HG03196 (cell line): ENCODE data around the gene B3GALT6.
"Not testable (repeated sequence)": the region's sequence is repeated elsewhere in the genome, so short reads cannot be mapped to it uniquely, and the experiment has no call there.

ENCODE experiments used
- ATAC-seq: cut with Tn5 transposase; IDR thresholded peaks from one replicate; pipeline ENCODE4 v1.9.1; 2021; ENCODE audit not compliant: unreplicated experiment

B3GALT6 gene

GRCh38 chr1:1242461-1243265 is 10.6 kb downstream of the B3GALT6 start:
- ATAC-seq: no peak

DNA sequence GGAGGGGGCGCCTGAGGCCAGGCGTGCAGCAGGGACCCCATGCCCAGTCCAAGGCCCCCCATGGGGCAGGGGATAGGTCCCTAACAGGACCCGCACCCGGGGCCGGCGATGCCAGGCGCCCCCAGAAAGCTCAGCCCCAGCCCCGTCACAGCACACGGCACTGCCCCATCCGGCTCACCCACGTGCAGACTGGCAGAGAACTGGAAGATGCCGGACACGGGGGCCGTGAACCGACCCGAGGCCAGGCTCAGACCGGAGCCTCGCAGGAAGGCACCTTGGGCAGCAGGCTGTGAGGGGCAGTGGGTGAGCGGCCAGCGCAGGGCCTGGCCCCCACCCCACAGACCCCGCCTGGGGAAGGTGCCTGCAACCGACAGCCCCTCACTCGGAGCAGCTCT is 11.2 kb downstream of the B3GALT6 start:
- ATAC-seq: no peak

DNA sequence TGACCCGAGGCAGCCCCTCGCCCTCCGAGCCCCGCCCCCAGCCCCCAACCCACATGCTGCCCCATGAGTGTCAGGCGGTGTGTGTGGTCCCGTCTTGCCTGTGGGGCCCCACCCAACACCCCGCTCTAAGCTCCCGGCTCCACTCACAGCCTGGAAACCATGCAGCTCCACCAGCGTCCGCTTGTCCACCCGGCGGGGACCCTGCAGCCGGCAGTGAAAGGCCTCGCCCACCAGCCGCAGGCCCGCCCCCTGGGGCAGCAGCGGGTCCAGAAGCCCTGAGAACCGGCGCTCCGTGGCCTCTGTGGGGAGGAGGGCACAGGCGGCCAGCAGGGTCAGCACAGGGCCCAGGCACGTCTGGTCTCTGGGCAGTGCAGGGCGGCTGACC is 11.8 kb downstream of the B3GALT6 start:
- ATAC-seq: no peak

DNA sequence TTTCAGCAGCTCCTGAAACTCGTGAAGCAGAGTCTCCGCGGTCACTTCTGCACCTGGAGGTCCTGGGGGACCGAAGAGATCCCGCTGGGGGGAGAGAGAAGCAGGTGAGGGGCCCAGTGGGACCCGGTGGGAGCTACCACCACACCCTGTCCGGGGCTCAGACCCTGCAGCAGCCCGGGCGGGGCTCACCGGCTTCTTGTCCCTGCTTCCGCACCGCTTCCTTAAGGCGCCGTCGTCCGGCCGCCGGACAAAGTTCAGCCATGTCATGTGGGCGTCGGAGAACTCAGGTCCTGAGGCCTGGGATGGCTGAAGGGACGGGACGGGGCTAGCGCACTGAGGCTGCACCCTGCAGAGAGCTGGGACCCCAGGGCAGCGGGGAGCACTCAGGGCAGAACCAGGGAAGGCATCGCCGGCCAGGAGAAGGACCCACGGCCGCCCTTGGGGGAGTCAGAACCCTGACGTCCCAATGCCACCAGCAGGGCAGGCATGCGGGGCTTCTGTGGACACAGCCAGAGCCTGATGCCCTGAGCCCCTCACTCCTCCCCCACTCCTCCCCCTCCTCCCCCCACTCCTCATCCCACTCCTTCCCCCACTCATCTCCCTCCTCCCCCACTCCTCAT is 12.3 kb downstream of the B3GALT6 start:
- ATAC-seq: no peak

GRCh38 chr1:1245178-1245816 is 13.3 kb downstream of the B3GALT6 start:
- no peak for ATAC-seq

- no peak for ATAC-seq
These were observed 14.0 kb downstream of the B3GALT6 start for GRCh38 chr1:1245817-1246576.

DNA sequence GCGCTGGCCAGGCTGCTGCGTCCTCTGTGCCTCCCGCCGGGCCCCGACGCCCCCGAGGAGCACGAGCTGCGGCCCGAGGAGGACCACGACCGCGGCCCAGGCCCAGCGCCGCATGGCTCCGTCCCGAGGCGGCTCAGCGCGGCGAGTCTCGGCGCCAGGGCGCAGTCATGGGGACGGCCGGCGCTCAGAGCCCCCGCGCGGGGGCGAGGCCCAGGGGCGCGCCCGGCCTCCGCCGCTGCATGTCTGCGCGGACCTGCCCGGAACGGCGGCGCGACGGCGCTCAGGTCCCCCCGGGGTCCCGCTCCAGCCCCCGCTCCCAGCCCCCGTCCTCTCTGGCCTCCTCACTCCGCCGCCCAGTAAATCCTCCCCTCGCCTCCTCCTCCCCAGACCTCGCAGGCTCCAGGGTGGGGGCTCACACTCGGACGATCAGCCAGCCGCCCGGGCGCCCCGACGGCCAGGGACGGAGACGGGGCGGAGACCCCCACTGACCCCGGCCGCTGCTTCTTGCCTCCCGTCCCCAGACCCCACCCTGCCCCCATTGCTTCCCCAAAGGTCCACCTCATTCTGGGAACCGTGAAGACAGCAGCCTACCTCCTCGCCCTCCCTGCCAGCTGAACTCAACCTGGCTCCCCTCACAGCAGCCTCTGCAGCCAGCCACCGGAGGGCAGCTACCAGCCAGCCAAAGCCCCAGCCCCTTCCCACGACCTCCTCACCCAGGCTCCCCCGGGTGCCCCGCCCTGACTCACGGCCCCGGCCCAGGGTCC is 14.7 kb downstream of the B3GALT6 start, which contains the start of gene C1QTNF12:
C1QTNF12 (minus strand) TSS at position 146 of the 764 bp plus-strand sequence; CDS start at position 114, 32 bp downstream.
- no peak for ATAC-seq

DNA sequence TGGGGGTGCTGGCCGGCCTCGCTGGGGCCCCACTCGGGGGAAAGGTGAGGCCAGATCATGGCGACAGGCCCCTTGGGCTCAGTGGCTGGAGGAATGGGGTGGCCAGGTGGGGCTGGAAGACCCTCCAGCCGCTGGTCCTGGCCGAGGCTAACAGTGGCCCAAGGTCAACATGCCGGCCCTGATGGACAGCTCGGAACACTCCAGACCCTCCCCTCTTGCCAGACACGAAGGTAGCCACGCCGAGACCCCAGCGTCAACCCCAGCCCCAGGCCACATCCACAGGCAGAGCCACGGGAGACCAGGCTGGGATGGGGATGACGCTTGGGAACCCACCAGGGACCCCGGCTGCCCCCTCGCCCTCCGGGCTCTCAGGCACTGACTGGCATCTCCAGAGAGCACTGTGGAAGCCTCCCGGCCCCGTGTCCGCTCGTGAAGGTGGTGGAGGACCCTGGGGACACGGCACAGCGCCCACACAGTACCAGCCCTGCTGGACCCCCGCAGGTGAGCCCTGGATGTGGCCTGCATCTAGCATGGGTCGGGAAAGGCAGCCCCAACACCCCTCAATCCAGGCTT is 15.4 kb downstream of the B3GALT6 start:
- no peak for ATAC-seq

GRCh38 chr1:1248009-1248913 is 16.2 kb downstream of the B3GALT6 start:
- not testable (repeated sequence) for ATAC-seq

- no peak for ATAC-seq
These were observed 18.8 kb downstream of the B3GALT6 start for GRCh38 chr1:1250786-1251284.

GRCh38 chr1:1253314-1253713 is 21.3 kb downstream of the B3GALT6 start:
- no peak for ATAC-seq

DNA sequence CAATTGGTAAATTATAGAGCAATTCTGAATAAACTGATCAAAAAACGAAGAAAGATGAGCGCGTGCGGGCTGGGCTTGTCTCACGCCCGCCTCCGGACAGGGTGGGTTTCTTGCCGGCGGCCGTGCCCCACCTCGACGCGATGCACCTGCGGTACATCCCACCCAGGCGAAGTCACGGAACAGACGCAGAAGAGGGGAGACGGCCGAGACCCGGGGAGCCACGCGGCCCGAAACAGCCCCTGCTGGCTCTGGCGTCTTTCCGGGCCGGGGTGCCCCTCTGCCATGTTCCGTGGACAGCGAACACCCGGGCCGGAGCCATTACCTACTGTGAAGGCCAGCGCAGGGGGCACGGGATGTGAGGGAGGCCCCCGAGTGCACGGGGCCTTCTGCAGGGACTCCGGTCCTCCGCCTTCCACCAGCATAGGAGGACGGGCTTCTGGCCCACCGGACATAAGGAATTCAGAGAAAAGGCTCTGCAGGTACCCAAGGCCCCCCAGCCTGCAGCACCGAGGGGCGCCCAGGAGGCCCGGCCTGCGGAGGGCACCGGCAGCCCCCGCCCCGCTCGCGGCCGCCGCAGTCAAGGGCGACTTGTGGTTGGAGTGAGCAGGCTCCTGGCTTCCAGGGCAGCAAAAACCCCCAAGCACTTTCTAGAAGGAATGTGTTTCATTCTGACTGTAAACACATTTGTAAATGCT is 22.1 kb downstream of the B3GALT6 start:
- ATAC-seq: no peak

DNA sequence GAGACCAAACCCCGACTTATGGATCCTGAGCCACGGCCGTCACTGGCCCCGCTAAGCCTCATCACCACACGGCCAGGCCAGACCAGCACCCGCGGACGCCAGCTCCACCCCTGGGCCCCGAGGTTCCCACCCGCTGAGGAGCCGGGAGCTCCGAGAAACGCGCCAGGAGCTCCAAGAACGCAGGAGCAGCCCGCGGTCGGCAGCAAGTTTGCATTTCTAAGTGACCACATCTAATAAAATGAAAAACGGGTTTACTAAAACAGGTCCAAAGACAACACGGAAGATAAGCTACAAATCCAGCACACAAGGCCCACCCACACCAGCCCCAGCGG is 22.6 kb downstream of the B3GALT6 start:
- no peak for ATAC-seq

- ATAC-seq: no peak
These were observed 23.0 kb downstream of the B3GALT6 start for GRCh38 chr1:1255078-1255477.

DNA sequence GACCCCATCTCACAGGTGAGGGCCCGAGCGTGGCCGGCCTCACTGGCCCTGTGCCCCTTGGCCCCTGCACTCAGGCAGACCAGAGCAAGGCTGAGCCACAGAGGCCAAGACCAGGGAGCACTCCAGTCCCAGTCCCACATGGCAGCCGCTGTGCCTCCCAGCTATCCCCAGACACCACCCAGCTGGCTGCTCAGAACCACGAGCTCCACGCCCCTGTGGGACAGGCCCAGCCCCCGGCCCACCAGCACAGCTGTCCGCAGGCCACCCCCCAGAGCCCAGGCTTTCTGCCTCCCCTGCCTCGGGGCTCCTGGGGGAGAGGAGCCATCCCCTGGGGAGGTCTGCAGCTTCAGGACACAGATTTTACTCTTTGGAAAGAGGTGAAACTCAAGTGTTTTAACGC is 23.6 kb downstream of the B3GALT6 start:
- no peak for ATAC-seq

- no peak for ATAC-seq
These were observed 25.2 kb downstream of the B3GALT6 start for GRCh38 chr1:1256956-1257871.

- no peak for ATAC-seq
These were observed 27.1 kb downstream of the B3GALT6 start for GRCh38 chr1:1259119-1259488.

DNA sequence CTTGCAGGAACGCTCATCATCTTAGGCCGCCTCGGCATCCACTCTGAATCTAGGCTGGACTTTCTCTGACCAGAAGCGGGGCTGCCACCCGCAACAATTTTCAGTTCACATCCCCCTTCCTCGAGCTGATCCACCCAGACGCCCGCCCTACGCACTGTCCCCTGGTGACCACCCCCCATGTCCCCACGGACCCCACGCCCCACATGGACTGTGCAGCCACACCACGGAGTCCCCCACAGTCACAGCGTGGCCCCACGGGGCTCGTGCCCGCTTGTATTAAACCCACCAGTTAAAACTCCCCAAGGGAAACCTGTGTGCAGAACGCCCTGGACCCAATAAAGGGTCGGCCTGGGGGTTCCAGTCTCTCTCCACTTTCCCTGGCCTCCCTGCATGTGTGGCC is 27.5 kb downstream of the B3GALT6 start:
- ATAC-seq: no peak
